ENCODE measurements around the gene ZBTB14.

Gene ZBTB14

DNA sequence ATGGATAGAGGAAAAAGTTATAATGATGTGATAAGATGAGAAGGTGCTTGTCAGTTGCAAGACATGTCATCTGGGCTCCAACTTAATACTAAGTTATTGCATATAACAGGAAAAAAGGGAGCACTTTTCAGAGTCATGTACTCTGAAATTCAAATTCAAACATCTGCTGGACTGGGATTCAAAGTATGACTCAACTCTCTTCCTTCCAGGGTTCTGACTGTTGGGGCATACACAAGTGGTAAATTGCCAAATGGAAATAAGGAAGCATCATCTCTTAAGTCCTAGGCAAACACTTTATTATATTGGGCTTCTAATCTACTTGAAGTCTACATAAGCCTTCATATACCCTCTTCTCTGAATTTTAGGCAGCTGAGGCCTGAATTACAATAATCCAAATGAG, 44.9 kb downstream of the ZBTB14 start:
- H3K4me1 ChIP-seq (ENCODE audit: control insufficient read depth, insufficient read depth, low read length), result no peaks in the 10 kb centered on the region
- no peak overlapping the region for H3K27ac ChIP-seq (ENCODE audit: low read depth, low read length)
- H3K36me3 ChIP-seq (ENCODE audit: control insufficient read depth, insufficient read depth, low read length), result no peaks in the 10 kb centered on the region
- H3K4me3 ChIP-seq (ENCODE audit: low read depth, low read length), result no peak overlapping the region
- no peak overlapping the region for H3K9ac ChIP-seq (ENCODE audit: low read length)
- no peaks in the 10 kb centered on the region for H3K27me3 ChIP-seq (ENCODE audit: control insufficient read depth, insufficient read depth, low read length)
- H3K9me3 ChIP-seq (ENCODE audit: control insufficient read depth, insufficient read depth, low read depth, low read length), result no peaks in the 10 kb centered on the region

DNA sequence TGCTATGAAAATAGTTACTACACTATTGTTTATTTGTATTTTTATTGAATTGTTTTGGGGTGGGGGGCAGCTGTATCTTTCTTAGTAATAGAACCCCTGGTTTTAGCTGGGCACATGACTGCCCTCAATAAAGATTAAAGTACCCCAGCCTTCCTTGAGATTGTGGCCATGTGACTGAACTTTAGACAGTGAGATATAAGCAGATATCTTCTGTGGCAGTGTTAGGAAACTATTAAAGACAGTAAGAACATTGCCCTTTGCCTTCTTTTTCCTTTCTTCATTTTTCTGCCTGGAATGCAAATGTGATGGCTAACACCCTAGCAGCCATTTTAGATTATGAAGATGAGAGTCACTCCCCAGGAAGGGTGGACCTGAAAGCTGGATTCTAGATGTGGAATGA, 50.6 kb downstream of the ZBTB14 start:
- H3K36me3 ChIP-seq (ENCODE audit: control insufficient read depth, insufficient read depth, low read length), result peaks cover 15% of the 10 kb centered on the region
- no peak overlapping the region for H3K4me3 ChIP-seq (ENCODE audit: low read depth, low read length)
- H3K9me3 ChIP-seq (ENCODE audit: control insufficient read depth, insufficient read depth, low read depth, low read length), result no peaks in the 10 kb centered on the region
- no peaks in the 10 kb centered on the region for H3K4me1 ChIP-seq (ENCODE audit: control insufficient read depth, insufficient read depth, low read length)
- no peak overlapping the region for H3K27ac ChIP-seq (ENCODE audit: low read depth, low read length)
- H3K27me3 ChIP-seq (ENCODE audit: control insufficient read depth, insufficient read depth, low read length), result no peaks in the 10 kb centered on the region
- H3K9ac ChIP-seq (ENCODE audit: low read length), result no peak overlapping the region

DNA sequence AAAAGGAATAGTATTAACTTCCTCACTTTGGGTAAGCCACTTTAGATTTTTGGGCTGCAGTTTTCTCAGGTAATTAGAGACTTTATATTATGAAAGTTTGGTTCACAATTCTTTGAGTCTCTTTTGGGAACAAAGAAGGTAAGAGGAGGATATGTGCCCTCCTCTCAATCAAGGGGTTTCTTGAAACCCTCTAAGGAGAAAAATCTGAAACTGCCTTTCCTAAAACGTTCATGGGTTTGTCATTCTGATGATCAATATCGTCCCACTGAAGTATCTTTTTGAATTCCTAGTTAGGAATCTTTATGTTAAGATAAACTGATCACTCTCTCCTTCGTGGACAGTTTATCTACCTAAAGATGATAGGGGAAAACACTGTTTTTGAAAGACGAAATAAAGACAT, 56.1 kb downstream of the ZBTB14 start:
- Histone ChIP-seq H3K36me3 (ENCODE audit: control insufficient read depth, insufficient read depth, low read length) (peaks cover 15% of the 10 kb centered on the region), H3K27me3 (ENCODE audit: control insufficient read depth, insufficient read depth, low read length) (peaks cover 10% of the 10 kb centered on the region), H3K4me3 (ENCODE audit: low read depth, low read length) (peak overlapping the region; percentile 80), H3K9ac (ENCODE audit: low read length) (no peak overlapping the region), H3K9me3 (ENCODE audit: control insufficient read depth, insufficient read depth, low read depth, low read length) (no peaks in the 10 kb centered on the region), H3K27ac (ENCODE audit: low read depth, low read length) (no peak overlapping the region), H3K4me1 (ENCODE audit: control insufficient read depth, insufficient read depth, low read length) (peaks cover 10% of the 10 kb centered on the region; the same call in 1 of the 2 replicates)
